GM23248 (cell line): ENCODE measurements around the gene KCNH2.

Experiments used
- EZH2 ChIP-seq: fragments of 200-600 bp; sonication (generic); IDR thresholded peaks from 2 replicates; pipeline ENCODE4 v1.6.1; 2018; ENCODE audit warnings: antibody characterized with exemption, mild to moderate bottlenecking; ENCODE audit not compliant: insufficient read depth, poor library complexity, severe bottlenecking
- EZH2phosphoT487 ChIP-seq: fragments of 200-600 bp; sonication (generic); IDR thresholded peaks from 2 replicates; pipeline ENCODE4 v1.6.1; 2018; ENCODE audit warnings: antibody characterized with exemption, moderate library complexity, mild to moderate bottlenecking, low read depth; ENCODE audit not compliant: insufficient read depth

DNA sequence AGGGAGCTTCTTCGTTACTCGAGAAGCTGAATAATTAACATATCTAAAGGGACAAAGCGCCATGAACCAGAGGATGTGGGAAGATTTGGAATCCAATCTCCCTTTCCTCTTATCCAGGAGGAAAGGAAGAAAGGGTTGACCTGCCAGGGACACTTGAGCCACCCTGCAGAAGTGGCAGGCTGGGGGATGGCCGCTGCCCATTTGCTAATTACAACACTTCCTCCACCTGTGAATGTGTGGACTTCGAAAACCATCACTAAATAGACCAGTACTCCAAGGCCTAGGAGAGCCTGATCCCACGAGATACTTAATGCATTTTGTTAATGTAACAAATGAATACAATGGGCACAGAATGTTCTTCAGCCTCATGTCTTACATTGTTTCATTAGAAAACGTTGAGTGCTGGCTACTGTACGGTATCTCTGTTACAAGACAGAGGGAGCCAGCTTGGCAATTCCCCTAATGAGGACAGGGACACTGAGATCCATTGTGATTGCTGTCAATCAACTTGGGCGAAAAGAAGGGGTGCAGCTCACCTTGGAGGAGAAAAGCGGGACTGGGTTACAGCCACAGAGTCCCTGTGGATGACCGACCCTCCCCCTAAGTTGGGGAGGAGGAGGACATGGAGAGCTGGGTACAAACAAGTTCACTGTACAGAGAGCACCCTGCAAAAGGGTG lies 66.4 kb downstream of the KCNH2 start:
- TF ChIP-seq EZH2 = no peak
- TF ChIP-seq EZH2phosphoT487 = no peak
